ENCODE data around the gene SLC48A1.
A peak's percentile ranks its signal among the peaks of the same experiment; 100 is the strongest.

SLC48A1 gene

GRCh38 chr12:47773062-47773857 lies at the start of gene SLC48A1:
TSS of gene SLC48A1 (plus strand) at chr12:47773238. CDS start at chr12:47773305, 67 bp downstream.
- peak; percentile 46 to 51 for DNase-seq (ENCODE audit: low read depth in 2 of 2)

- DNase-seq (ENCODE audit: low read depth in 2 of 2), result no peak
Observed at GRCh38 chr12:47725091-47725772, 47.8 kb upstream of the SLC48A1 start, which contains the start of gene ENDOU. TSS of gene ENDOU (minus strand) at chr12:47725490. CDS start at chr12:47725413, 77 bp downstream.

- DNase-seq (ENCODE audit: low read depth in 2 of 2), result no peak
Observed at GRCh38 chr12:47725893-47726292, 47.1 kb upstream of the SLC48A1 start.

GRCh38 chr12:47729233-47729632 lies 43.8 kb upstream of the SLC48A1 start:
- no peak for DNase-seq (ENCODE audit: low read depth in 2 of 2)

- no peak for DNase-seq (ENCODE audit: low read depth in 2 of 2)
Observed at GRCh38 chr12:47730341-47730744, 42.7 kb upstream of the SLC48A1 start.

GRCh38 chr12:47731723-47732122 lies 41.3 kb upstream of the SLC48A1 start:
- no peak for DNase-seq (ENCODE audit: low read depth in 2 of 2)

GRCh38 chr12:47732504-47732903 lies 40.5 kb upstream of the SLC48A1 start:
- DNase-seq (ENCODE audit: low read depth in 2 of 2), result no peak

- DNase-seq (ENCODE audit: low read depth in 2 of 2), result no peak
Observed at GRCh38 chr12:47733142-47733541, 39.9 kb upstream of the SLC48A1 start.

- DNase-seq (ENCODE audit: low read depth in 2 of 2), result no peak
Observed at GRCh38 chr12:47734725-47735480, 38.1 kb upstream of the SLC48A1 start.

GRCh38 chr12:47735649-47736048 lies 37.4 kb upstream of the SLC48A1 start:
- DNase-seq (ENCODE audit: low read depth in 2 of 2), result no peak

GRCh38 chr12:47736216-47736615 lies 36.8 kb upstream of the SLC48A1 start:
- no peak for DNase-seq (ENCODE audit: low read depth in 2 of 2)

- DNase-seq (ENCODE audit: low read depth in 2 of 2), result no peak
Observed at GRCh38 chr12:47736877-47737676, 36.0 kb upstream of the SLC48A1 start.

GRCh38 chr12:47737936-47738594 lies 35.0 kb upstream of the SLC48A1 start:
- DNase-seq (ENCODE audit: low read depth in 2 of 2), result no peak

- no peak for DNase-seq (ENCODE audit: low read depth in 2 of 2)
Observed at GRCh38 chr12:47739297-47739696, 33.7 kb upstream of the SLC48A1 start.

- DNase-seq (ENCODE audit: low read depth in 2 of 2), result no peak
Observed at GRCh38 chr12:47739979-47740378, 33.1 kb upstream of the SLC48A1 start.

GRCh38 chr12:47740606-47741339 lies 32.3 kb upstream of the SLC48A1 start:
- DNase-seq (ENCODE audit: low read depth in 2 of 2), result no peak

GRCh38 chr12:47741340-47741703 lies 31.7 kb upstream of the SLC48A1 start:
- peak in 1 of 2 donors; percentile 31 for DNase-seq (ENCODE audit: low read depth in 2 of 2)

GRCh38 chr12:47742253-47742825 lies 30.7 kb upstream of the SLC48A1 start:
- DNase-seq (ENCODE audit: low read depth in 2 of 2), result peak; percentile 41 to 63

- DNase-seq (ENCODE audit: low read depth in 2 of 2), result no peak
Observed at GRCh38 chr12:47743311-47743860, 29.7 kb upstream of the SLC48A1 start.

All from stimulated activated CD4-positive, alpha-beta T cell treated with anti-CD3 and anti-CD28 coated beads, Interleukin-1b, Interleukin-23, amount 100 ng/mL, for 1 hour (primary cell).